HS-5 (cell line): ENCODE results near the gene COL26A1.
"Not testable (repeated sequence)": the region's sequence is repeated elsewhere in the genome, so short reads cannot be mapped to it uniquely, and the experiment has no call there.

ENCODE experiments used
- DNase-seq: peaks from one replicate; pipeline ENCODE4 v3.0.0-alpha.2; 2012; ENCODE audit warnings: low read depth

COL26A1 gene

DNA sequence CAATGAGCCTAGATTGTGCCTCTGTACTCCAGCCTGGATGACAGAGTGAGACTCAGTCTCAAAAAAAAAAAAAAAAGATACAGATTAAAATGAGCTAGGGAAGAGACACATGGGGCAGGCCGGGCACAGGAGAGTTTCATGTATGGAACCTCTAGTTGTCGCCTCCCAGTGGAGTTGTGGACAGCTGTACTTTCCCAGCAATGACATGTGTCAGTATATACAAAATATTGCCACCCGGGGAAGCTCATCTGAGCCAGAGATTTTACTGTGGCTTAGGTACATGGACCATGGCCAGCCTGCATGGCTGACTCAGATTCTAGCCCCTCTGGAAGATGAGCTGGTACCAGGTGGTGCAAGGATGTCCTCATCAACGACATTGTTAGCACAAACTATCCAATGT lies 87.4 kb downstream of the COL26A1 start:
- DNase-seq: no peak

DNA sequence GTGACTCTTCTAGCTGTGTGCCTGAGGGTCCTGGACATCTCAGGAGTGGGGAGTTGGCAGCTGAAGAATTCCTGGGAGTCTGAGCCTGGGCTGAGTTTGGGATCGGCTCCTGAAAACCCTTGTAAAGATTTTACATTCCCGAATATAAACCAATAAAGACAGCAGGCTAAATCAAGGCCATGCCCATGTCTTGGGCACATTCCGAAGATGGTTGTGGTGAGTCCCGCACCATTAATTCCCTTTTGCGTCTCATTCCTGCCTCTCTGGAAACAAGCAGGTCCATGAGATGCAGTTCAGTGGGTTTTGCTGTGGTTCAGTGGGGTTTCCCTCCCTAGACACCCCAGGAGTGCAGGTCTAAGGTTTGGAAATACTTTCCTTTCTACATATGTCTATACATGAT lies 90.9 kb downstream of the COL26A1 start:
- no peak for DNase-seq

- DNase-seq: no peak
These were observed 94.5 kb downstream of the COL26A1 start for GRCh38 chr7:101457001-101457750.

- DNase-seq: no peak
These were observed 102.5 kb downstream of the COL26A1 start for GRCh38 chr7:101465131-101465530.

- no peak for DNase-seq
These were observed 103.0 kb downstream of the COL26A1 start for GRCh38 chr7:101465576-101466196.

- DNase-seq: no peak
These were observed 104.2 kb downstream of the COL26A1 start for GRCh38 chr7:101466871-101467270.

DNA sequence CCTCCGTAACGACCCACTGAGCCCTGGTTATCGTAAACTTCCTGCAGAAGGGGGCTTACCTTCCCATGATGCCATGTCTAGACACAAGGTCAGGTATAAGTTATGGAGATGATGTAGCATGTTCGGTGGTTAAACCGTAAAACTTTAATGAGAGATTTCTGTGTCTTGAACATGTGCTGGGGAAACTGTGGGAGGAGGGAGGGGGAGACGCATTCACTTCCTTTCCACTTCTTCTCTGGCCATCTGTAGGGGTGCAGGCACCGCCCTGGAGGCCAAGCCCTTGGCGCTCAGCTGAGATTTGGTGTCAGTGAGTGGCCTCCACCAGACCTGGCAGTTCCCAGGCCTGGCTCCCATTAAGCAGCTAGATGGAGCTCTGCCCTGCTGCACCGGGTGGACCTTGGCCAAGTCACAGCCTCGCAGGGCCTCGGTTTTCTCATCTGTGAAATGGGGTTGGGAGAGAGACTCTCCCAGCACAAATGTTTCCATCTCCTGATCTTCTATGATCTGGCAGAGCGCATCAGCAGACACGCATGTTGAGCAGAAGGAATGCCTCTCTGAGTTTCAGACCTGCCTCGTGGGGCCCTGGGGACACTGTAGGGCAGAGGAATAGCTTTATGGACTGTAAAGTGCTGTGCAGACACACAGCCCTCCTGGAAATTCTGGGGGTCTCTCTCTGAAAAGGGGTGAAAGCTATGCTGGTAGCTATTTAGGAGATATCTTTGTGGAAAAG lies 106.0 kb downstream of the COL26A1 start:
- no peak for DNase-seq

- DNase-seq: no peak
These were observed 108.2 kb downstream of the COL26A1 start for GRCh38 chr7:101470668-101471487.

- no peak for DNase-seq
These were observed 111.5 kb downstream of the COL26A1 start for GRCh38 chr7:101474178-101474577.

DNA sequence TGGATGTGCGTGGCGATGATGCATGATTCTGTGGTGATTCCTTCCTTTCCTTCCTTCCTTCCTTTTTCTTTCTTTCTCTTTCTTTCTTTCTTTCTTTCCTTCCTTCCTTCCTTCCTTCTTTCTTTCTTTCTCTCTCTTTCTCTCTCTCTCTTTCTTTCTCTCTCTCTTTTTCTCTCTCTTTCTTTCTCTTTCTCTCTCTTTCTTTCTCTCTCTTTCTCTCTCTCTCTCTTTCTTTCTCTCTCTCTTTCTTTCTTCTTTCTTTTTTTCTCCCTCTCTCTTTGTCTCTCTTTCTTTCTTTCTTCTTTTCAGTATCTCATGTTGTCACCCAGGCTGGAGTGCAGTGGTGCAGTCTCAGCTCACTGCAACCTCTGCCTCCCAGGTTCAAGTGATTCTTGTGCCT lies 113.0 kb downstream of the COL26A1 start:
- DNase-seq: not testable (repeated sequence)

GRCh38 chr7:101479217-101479616 lies 116.5 kb downstream of the COL26A1 start:
- DNase-seq: no peak

DNA sequence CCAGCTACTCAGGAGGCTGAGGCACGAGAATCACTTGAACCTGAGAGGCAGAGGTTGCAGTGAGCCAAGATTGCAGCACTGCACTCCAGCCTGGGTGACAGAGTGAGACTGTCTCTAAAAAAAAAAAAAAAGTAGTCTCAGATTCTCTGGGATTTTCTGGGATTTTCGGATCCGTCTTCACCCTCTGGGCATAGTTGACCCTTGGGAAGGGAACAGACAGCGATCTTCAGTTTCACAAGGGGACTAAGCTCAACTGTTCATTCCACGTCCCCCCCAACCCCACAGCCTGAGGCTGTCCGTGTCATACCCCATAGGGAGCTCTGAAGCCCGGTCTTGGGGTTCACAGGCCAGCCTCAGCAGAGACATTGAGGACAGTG lies 123.4 kb downstream of the COL26A1 start:
- DNase-seq: not testable (repeated sequence)

GRCh38 chr7:101486433-101487104 lies 123.9 kb downstream of the COL26A1 start:
- no peak for DNase-seq

GRCh38 chr7:101487105-101487458 lies 124.4 kb downstream of the COL26A1 start:
- no peak for DNase-seq

DNA sequence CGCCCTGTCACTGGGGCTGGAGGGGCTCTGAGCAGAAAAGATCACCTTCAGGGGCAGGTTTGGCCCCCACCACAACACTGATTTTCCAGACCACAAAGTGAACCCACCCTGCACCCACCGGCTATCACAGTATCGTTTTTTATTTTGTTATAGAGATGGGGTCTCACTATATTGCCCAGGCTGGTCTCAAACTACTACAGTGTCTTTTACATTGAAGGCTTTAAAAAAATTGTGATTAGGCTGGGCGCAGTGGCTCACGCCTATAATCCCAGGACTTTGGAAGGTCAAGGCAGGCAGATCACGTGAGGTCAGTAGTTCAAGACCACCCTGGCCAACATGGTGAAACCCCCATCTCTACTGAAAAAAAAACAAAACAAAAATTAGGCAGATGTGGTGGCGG lies 125.1 kb downstream of the COL26A1 start:
- no peak for DNase-seq

GRCh38 chr7:101488826-101489572 lies 126.3 kb downstream of the COL26A1 start:
- DNase-seq: no peak

- DNase-seq: not testable (repeated sequence)
These were observed 127.8 kb downstream of the COL26A1 start for GRCh38 chr7:101490439-101490838.

DNA sequence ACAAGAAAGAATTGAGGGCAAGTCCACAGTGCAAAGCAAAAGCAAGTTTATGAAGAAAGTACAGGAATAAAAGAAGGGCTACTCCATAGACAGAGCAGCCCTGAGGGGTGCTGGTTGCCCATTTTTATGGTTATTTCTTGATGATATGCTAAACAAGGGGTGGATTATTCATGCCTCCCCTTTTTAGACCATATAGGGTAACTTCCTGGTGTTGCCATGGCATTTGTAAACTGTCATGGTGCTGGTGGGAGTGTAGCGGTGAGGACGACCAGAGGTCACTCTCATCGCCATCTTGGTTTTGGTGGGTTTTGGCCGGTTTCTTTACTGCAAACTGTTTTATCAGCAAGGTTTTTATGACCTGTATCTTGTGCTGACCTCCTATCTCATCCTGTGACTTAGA lies 128.8 kb downstream of the COL26A1 start:
- not testable (repeated sequence) for DNase-seq

- no peak for DNase-seq
These were observed 132.1 kb downstream of the COL26A1 start for GRCh38 chr7:101494602-101495329.

GRCh38 chr7:101496017-101496416 lies 133.3 kb downstream of the COL26A1 start:
- DNase-seq: no peak
